NCI-H2107 (cell line): ENCODE results near the gene ALG3.

Experiments
- DNase-seq: peaks from one replicate; lab custom pipeline; 2025; lab: John Stamatoyannopoulos, UW

ALG3 gene

GRCh38 chr3:184196536-184196935, 52.2 kb downstream of the ALG3 start:
- DNase-seq, result no peak

GRCh38 chr3:184193991-184194539, 54.7 kb downstream of the ALG3 start:
- no peak for DNase-seq

- no peak for DNase-seq
These were observed 55.9 kb downstream of the ALG3 start for GRCh38 chr3:184192889-184193288.
